Fibroblast of mammary gland (primary cell): ENCODE results near the gene RGS5.

ENCODE experiments used
- DNase-seq: peaks from one replicate; pipeline ENCODE4 v3.0.0-alpha.2; 2010; ENCODE audit warnings: low read depth
- H3K4me3 ChIP-seq: 2 replicates; pipeline ENCODE4 v1.5.1; 2011; ENCODE audit warnings: low read depth, mild to moderate bottlenecking, low read length, moderate library complexity; ENCODE audit not compliant: control insufficient read depth
- CTCF ChIP-seq: conservative IDR thresholded peaks from 2 replicates; pipeline ENCODE4 v1.5.1; 2011; ENCODE audit warnings: low read depth, low read length, inconsistent platforms; ENCODE audit not compliant: control insufficient read depth, insufficient read depth

The RGS5 gene

GRCh38 chr1:163186862-163187261 is 15.9 kb downstream of the RGS5 start:
- TF ChIP-seq CTCF = no peak
- H3K4me3 ChIP-seq = no peak overlapping the region
- no peak for DNase-seq

DNA sequence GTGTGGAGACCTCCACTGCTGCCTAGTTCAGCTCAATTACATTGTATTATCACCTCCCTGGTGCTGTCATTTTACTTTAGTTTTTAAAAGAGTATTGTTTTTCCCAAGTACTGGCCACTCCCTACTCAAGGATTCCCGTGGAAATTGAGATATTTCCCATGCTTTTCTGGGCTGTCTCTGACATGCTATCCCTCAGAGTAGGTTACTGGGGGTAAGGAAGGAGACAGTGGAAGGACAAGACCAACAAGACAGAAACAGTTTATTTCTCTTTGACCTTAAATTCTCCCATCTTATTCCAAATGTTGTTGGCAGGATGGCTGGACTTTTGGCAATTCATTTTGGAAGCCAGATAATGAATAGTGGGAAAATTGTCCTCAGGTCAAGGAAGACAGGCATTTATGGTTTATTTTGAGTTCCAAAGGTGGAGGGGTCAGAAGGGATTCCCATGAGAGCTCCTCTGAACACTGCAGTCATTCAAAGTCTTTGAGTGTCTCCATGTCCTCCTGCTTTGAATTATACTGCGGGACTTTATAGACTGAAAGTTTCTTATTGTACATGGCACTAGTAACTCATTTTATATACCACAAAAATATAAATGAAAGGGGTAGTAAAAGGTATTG is 20.3 kb downstream of the RGS5 start:
- no peak overlapping the region for H3K4me3 ChIP-seq
- DNase-seq = no peak
- TF ChIP-seq CTCF = no peak

- H3K4me3 ChIP-seq = no peak overlapping the region
- no peak for TF ChIP-seq CTCF
- peak; percentile 47 for DNase-seq
Observed at GRCh38 chr1:163178628-163179027, 24.1 kb downstream of the RGS5 start.

DNA sequence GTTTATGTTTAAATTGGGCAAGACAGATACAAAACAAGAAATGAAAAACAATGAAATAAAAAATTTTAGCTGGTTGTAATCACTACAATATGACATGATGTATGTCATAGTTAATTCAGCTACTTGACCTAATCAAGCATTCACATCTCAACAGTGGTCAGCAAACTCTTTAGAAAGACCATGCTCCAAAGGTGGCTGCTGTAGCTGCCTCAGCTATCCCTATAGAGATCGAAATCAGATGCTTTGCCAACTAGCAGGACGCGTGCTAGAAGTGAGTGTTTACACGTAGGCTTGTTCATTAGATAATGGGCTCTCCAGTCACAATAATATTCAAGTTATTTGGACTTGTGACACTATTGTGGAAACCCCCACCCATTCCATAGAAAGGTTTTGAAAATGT is 25.9 kb downstream of the RGS5 start:
- no peak for DNase-seq
- TF ChIP-seq CTCF = no peak
- H3K4me3 ChIP-seq = no peak overlapping the region

DNA sequence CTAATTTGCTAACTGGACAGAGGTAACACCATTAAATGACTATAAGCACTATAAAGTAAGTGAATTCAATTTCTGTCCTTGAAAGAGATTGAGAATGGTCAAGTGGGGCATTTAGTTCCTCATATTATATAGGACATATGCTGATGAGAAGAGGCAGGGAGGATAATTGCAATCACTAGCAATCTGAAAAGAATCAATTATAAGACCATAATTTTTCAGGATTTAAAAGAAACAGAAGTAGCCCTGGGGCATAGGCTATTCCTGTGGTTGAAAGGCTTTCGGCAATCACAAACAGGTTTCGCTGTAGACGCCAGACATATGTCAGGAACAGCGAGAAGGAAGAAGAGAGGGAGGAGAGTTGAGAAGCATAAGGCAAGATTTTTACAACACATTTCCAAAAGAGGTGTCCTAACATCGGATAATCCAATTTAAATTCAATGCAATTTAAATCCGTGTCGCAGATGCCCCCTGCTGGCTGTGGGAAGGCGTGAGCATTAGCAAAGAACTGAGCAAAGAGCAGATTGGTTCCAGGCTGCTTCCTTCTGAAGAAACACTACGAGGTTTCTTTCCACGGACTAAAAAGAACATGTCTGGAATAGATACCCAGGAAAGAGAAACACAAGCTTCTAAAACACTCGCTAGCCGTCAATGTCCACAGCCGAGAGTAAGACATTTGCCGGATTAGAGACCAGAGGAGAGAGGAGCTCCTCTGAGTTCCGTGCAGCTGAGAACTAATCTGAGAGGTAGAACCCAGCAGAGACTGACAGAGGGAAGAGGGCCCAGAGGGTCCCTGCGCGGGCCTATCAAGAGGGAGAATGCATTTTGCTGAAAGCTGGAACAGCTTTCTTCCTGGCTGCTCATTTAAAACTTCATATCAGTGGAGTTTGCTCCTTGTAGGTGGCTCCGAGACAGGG is 27.9 kb downstream of the RGS5 start:
- peak; percentile 94 for TF ChIP-seq CTCF
- peak; percentile 75 for DNase-seq
- peak overlapping the region; percentile 17 for H3K4me3 ChIP-seq

- DNase-seq = peak; percentile 30
- no peak overlapping the region for H3K4me3 ChIP-seq
- no peak for TF ChIP-seq CTCF
Observed at GRCh38 chr1:163173121-163173520, 29.6 kb downstream of the RGS5 start.
